HepG2 (cell line): ENCODE data around the gene CHDH. TPM values are rescaled to one million over a fixed set of nuclear protein-coding genes. Genes with fewer than 3 reads are reported as not detected.
A peak's percentile ranks its signal among the peaks of the same experiment; 100 is the strongest.

Experiments used
- ARNTL ChIP-seq: sonication (generic); formaldehyde crosslinking; IDR thresholded peaks from 2 replicates; pipeline ENCODE4 v1.4.0; 2020; ENCODE audit warnings: mild to moderate bottlenecking, missing genetic modification reagents
- CENPT ChIP-seq: sonication (generic); formaldehyde crosslinking; IDR thresholded peaks from 2 replicates; pipeline ENCODE4 v1.8.0; 2022; ENCODE audit warnings: low read depth, mild to moderate bottlenecking, moderate library complexity, missing genetic modification reagents
- CHD4 ChIP-seq: fragments of 200-600 bp; sonication (generic); IDR thresholded peaks from 2 replicates; pipeline ENCODE4 v1.7.0; 2017; ENCODE audit warnings: mild to moderate bottlenecking, low read length, borderline replicate concordance
- CREM ChIP-seq, 2 experiments: sonication (generic) in 1 of 2; formaldehyde crosslinking in 1 of 2; IDR thresholded peaks; 2 replicates each; pipeline versions ENCODE4 v1.4.0 to v1.6.1; 2016 to 2020; ENCODE audit warnings: antibody characterized with exemption in 1 of 2, mild to moderate bottlenecking in 1 of 2, missing genetic modification reagents in 1 of 2
- GLI4 ChIP-seq: sonication (generic); formaldehyde crosslinking; IDR thresholded peaks from 2 replicates; pipeline ENCODE4 v1.5.1; 2020; ENCODE audit warnings: missing genetic modification reagents, mild to moderate bottlenecking, moderate library complexity, borderline replicate concordance
- HHEX ChIP-seq: IDR thresholded peaks from 2 replicates; pipeline ENCODE4 v1.6.1; 2016; ENCODE audit warnings: control low read depth
- IRX3 ChIP-seq: sonication (generic); formaldehyde crosslinking; IDR thresholded peaks from 2 replicates; pipeline ENCODE4 v1.8.1; 2023; ENCODE audit warnings: mild to moderate bottlenecking, low read depth, missing genetic modification reagents, borderline replicate concordance
- MAFK ChIP-seq, 2 experiments: IDR thresholded peaks in 1 of 2; conservative IDR thresholded peaks in 1 of 2; 2 replicates each; pipeline ENCODE4 v1.6.1; 2011; ENCODE audit warnings: improper control_type of control experiment in 2 of 2, low read length in 2 of 2
- MXI1 ChIP-seq: IDR thresholded peaks from 3 replicates; pipeline ENCODE4 v1.6.1; 2012; ENCODE audit warnings: low read depth, low read length, inconsistent platforms, borderline replicate concordance
- NBN ChIP-seq: fragments of 450-650 bp; conservative IDR thresholded peaks from 2 replicates; pipeline ENCODE4 v1.6.1; 2017
- NFKBIZ ChIP-seq: IDR thresholded peaks from 2 replicates; pipeline ENCODE4 v1.6.1; 2018; ENCODE audit warnings: missing genetic modification reagents, missing compliant biosample characterization
- NR2F6 ChIP-seq, 2 experiments: IDR thresholded peaks; 2 replicates each; pipeline ENCODE4 v1.6.1; 2016; ENCODE audit warnings: antibody characterized with exemption in 1 of 2, mild to moderate bottlenecking in 1 of 2
- STAG1 ChIP-seq: sonication (generic); formaldehyde crosslinking; IDR thresholded peaks from 2 replicates; pipeline ENCODE4 v1.4.0; 2020; ENCODE audit warnings: missing genetic modification reagents
- TGIF2 ChIP-seq: IDR thresholded peaks from 2 replicates; pipeline ENCODE4 v1.6.1; 2016; ENCODE audit warnings: control low read depth, missing compliant biosample characterization
- THAP11 ChIP-seq: IDR thresholded peaks from 2 replicates; pipeline ENCODE4 v1.6.1; 2016; ENCODE audit warnings: missing biosample characterization, missing genetic modification reagents
- ZBTB1 ChIP-seq: sonication (generic); formaldehyde crosslinking; IDR thresholded peaks from 2 replicates; pipeline ENCODE4 v1.4.0; 2020; ENCODE audit warnings: missing genetic modification reagents, borderline replicate concordance
- ZC3H13 ChIP-seq: sonication (generic); formaldehyde crosslinking; IDR thresholded peaks from 2 replicates; pipeline ENCODE4 v1.8.1; 2023; ENCODE audit warnings: mild to moderate bottlenecking, missing genetic modification reagents, moderate library complexity
- ZNF225 ChIP-seq: sonication (generic); formaldehyde crosslinking; IDR thresholded peaks from 2 replicates; pipeline ENCODE4 v1.4.0; 2020; ENCODE audit warnings: mild to moderate bottlenecking, missing genetic modification reagents
- ZNF569 ChIP-seq: sonication (generic); formaldehyde crosslinking; IDR thresholded peaks from 2 replicates; pipeline ENCODE4 v1.5.0; 2020; ENCODE audit warnings: mild to moderate bottlenecking, missing genetic modification reagents, moderate library complexity, borderline replicate concordance
- ZNF703 ChIP-seq: sonication (generic); formaldehyde crosslinking; IDR thresholded peaks from 2 replicates; pipeline ENCODE4 v1.5.1; 2020; ENCODE audit warnings: missing genetic modification reagents, mild to moderate bottlenecking, moderate library complexity, borderline replicate concordance
- polyA plus RNA-seq, 8 experiments: library from polyadenylated mRNA; depleted of rRNA in 3 of 8; stranded (reverse) in 7 of 8; unstranded in 1 of 8; fragments of >200 nt; fragmentation: Illumina TruSeq in 4 of 8; extraction: Trizol in 4 of 8; gene quantifications; 2 replicates each; pipeline versions ENCODE4 v1.2.1 to v1.2.3, GENCODE V29; 2011 to 2016; ENCODE audit warnings: low read depth in 4 of 8, missing spikeins in 1 of 8, mixed read lengths in 1 of 8; ENCODE audit not compliant: insufficient read depth in 1 of 8
- total RNA-seq, 5 experiments: library from RNA; depleted of rRNA; stranded (reverse); fragments of >200 nt; fragmentation: Illumina TruSeq; extraction: Trizol; gene quantifications; 2 replicates each; pipeline ENCODE4 v1.2.3, GENCODE V29; 2016; ENCODE audit warnings: low read depth in 1 of 5
- TF ChIP-seq, protein P1 (sequence below): sonication (generic); formaldehyde crosslinking; IDR thresholded peaks from 2 replicates; pipeline ENCODE4 v1.8.1; 2023; ENCODE audit warnings: mild to moderate bottlenecking, missing genetic modification reagents
- TF ChIP-seq, protein P2 (sequence below): sonication (generic); formaldehyde crosslinking; IDR thresholded peaks from 2 replicates; pipeline ENCODE4 v1.8.0; 2023; ENCODE audit warnings: mild to moderate bottlenecking, missing genetic modification reagents
- TF ChIP-seq, protein P3 (sequence below): sonication (generic); formaldehyde crosslinking; IDR thresholded peaks from 2 replicates; pipeline ENCODE4 v1.4.0; 2020; ENCODE audit warnings: missing genetic modification reagents
- TF ChIP-seq, protein P4 (sequence below): sonication (generic); formaldehyde crosslinking; IDR thresholded peaks from 2 replicates; pipeline ENCODE4 v1.8.0; 2022; ENCODE audit warnings: mild to moderate bottlenecking, missing genetic modification reagents, moderate library complexity

CHDH gene
- total and polyA plus RNA-seq, 2 of the 13 experiments (the other 11 are each of a cell fraction or from before 2014, with no cell fraction given): 28.1 to 48.9 TPM

DNA sequence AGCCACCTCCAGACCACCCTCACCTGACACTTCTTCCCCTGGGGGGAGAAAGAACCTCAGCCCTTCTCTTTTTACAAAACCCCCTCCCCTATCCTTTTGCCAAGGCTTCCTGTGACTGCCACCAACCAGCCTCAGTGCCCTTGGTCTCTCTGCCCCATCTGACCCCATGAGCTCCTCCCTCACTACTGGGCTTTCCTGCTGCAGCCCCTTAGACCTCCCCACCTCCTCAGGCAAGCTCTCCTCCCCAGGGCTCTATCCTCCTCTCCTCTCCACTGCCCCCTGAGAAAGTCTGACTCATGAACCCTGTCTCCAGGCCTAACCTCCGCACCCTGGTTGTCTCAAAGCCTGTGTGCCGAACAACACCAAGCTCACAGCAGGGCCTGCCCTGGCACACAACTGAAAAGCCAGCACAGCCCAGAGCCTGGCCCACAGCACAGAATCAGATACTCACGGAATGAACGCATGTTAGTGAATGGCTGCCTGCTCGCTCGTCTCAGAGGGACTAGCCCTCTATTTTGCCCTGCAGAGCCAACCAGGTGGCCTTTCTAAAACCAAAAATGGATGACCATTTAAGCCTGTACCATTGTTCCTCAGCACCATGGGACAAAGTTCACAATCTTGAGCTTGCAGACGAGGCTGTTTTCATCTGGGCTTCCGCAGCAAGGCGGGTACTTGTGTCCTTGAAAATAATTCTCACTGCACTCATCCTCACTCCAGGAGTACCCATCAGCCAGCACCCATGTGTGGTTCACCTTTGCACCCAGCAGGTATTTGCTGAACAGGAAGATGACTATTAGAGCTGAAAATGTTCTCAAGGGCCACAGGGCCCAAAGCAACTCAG is 1.7 kb downstream of the CHDH start (continued):
- TF ChIP-seq, protein P1, sequence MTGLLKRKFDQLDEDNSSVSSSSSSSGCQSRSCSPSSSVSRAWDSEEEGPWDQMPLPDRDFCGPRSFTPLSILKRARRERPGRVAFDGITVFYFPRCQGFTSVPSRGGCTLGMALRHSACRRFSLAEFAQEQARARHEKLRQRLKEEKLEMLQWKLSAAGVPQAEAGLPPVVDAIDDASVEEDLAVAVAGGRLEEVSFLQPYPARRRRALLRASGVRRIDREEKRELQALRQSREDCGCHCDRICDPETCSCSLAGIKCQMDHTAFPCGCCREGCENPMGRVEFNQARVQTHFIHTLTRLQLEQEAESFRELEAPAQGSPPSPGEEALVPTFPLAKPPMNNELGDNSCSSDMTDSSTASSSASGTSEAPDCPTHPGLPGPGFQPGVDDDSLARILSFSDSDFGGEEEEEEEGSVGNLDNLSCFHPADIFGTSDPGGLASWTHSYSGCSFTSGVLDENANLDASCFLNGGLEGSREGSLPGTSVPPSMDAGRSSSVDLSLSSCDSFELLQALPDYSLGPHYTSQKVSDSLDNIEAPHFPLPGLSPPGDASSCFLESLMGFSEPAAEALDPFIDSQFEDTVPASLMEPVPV (CRISPR knock-in tag): no peak
- TF ChIP-seq HHEX (no peak), NBN (no peak), CENPT (CRISPR knock-in tag) (0 out of 2 replicates have a peak, but pooled peaks have one; percentile 56), ZBTB1 (CRISPR knock-in tag) (no peak), CHD4 (no peak), GLI4 (peak; percentile 63; the same call in 1 of the 2 replicates), NFKBIZ (no peak), ZNF569 (no peak), ZNF703 (no peak), TGIF2 (CRISPR knock-in tag) (0 out of 2 replicates have a peak, but pooled peaks have one; percentile 3), NR2F6 (IDR thresholded peaks at IDR 0.05) (peak; percentile 55), NR2F6 (CRISPR knock-in tag; IDR thresholded peaks at IDR 0.05) (peak; percentile 73), STAG1 (no peak), THAP11 (CRISPR knock-in tag) (peak; percentile 38; the same call in 1 of the 2 replicates), ZNF225 (CRISPR knock-in tag) (no peak), CREM (IDR thresholded peaks at IDR 0.05) (peak; percentile 24; the same call in 1 of the 2 replicates), CREM (CRISPR knock-in tag; IDR thresholded peaks at IDR 0.05) (no peak), ARNTL (CRISPR knock-in tag) (no peak), IRX3 (CRISPR knock-in tag) (no peak; the same call in 1 of the 2 replicates), MAFK (conservative IDR thresholded peaks at IDR 0.05 in 1 of 2, IDR thresholded peaks at IDR 0.05 in 1 of 2; ENCODE audit: low read length in 2 of 2) (no peak), MXI1 (no peak; the same call in 2 of the 3 replicates), ZC3H13 (peak; percentile 71; the same call in 1 of the 2 replicates)
- TF ChIP-seq, protein P2, sequence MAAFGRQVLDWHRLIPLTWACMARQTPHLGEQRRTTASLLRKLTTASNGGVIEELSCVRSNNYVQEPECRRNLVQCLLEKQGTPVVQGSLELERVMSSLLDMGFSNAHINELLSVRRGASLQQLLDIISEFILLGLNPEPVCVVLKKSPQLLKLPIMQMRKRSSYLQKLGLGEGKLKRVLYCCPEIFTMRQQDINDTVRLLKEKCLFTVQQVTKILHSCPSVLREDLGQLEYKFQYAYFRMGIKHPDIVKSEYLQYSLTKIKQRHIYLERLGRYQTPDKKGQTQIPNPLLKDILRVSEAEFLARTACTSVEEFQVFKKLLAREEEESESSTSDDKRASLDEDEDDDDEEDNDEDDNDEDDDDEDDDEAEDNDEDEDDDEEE (CRISPR knock-in tag): no peak
- TF ChIP-seq, protein P3, sequence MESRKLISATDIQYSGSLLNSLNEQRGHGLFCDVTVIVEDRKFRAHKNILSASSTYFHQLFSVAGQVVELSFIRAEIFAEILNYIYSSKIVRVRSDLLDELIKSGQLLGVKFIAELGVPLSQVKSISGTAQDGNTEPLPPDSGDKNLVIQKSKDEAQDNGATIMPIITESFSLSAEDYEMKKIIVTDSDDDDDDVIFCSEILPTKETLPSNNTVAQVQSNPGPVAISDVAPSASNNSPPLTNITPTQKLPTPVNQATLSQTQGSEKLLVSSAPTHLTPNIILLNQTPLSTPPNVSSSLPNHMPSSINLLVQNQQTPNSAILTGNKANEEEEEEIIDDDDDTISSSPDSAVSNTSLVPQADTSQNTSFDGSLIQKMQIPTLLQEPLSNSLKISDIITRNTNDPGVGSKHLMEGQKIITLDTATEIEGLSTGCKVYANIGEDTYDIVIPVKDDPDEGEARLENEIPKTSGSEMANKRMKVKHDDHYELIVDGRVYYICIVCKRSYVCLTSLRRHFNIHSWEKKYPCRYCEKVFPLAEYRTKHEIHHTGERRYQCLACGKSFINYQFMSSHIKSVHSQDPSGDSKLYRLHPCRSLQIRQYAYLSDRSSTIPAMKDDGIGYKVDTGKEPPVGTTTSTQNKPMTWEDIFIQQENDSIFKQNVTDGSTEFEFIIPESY: no peak
- TF ChIP-seq, protein P4, sequence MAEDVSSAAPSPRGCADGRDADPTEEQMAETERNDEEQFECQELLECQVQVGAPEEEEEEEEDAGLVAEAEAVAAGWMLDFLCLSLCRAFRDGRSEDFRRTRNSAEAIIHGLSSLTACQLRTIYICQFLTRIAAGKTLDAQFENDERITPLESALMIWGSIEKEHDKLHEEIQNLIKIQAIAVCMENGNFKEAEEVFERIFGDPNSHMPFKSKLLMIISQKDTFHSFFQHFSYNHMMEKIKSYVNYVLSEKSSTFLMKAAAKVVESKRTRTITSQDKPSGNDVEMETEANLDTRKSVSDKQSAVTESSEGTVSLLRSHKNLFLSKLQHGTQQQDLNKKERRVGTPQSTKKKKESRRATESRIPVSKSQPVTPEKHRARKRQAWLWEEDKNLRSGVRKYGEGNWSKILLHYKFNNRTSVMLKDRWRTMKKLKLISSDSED: 0 out of 2 replicates have a peak, but pooled peaks have one; percentile 19
